Posterior cingulate gyrus (tissue), 11 donors: Measurements from ENCODE around the gene MTREX.
A peak's percentile ranks its signal among the peaks of the same experiment; 100 is the strongest.

Experiments used
- DNase-seq, 10 donors: peaks; one replicate each; pipeline versions ENCODE4 v3.0.0 to v3.0.0-alpha.2; 2020 to 2021; ENCODE audit warnings: mixed read lengths in 3 of 10
- intact Hi-C: fragments of 100-400 bp; cut with DNase I; formaldehyde crosslinking; loops from one replicate; pipeline ENCODE4 v1.15.1; 2023

MTREX gene

DNA sequence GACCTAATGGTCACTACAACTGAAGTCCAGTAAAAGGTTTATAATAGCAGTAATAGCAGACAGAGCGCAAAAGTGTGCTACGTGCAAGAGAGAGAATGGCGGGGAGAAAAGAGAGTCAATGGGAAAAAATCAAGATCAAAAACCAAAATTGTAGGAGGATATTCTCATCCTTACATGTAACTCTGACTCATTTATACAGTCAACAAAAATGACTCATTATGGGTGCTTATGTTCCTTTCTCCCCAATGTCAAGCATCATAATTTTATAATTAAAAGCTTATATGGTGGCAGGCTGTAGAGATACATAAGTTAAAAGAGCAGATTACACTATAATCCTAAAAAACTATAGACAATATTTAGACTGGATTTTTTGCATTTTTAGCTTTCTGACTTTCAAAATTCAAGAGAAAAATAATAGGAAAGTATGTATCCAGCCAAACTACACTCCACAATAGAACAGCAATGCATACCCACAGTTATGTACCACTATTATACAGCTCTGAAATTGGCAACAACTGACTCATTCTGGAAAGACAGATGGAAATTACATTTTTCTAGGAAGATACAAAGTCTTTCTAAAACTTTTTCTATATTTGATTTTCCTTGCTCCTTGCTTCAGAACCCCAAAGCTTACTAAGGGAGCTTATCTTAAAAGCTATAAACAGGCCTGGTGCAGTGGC, 148.6 kb downstream of the MTREX start:
- intact Hi-C loops, result no loop called here
- no peak for DNase-seq

GRCh38 chr5:55459572-55459971, 151.8 kb downstream of the MTREX start:
- no peak for DNase-seq
- intact Hi-C loops, result no loop called here

DNA sequence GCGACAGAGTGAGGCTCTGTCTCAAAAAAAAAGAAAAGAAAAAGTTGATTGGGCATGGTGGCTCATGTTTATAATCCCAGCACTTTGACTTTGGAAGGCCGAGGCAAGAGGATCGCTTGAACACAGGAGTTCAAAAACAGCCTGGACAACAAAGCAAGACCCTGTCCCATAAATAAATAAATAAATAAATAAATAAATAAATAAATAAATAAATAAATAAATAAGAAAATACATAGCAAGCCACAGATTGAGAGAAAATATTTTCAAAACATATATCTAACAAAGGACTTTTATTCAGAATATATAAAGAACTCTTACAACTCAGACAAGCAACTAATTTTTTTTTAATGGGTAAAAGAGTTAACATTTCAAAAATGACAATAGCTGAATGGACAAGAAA, 155.8 kb downstream of the MTREX start:
- intact Hi-C loops, result no loop called here
- peak in 1 of 10 donors; percentile 12 for DNase-seq

GRCh38 chr5:55467862-55468551, 160.2 kb downstream of the MTREX start:
- no peak for DNase-seq
- intact Hi-C loops, result no loop called here

GRCh38 chr5:55469839-55470238, 162.1 kb downstream of the MTREX start:
- intact Hi-C loops, result no loop called here
- no peak for DNase-seq

DNA sequence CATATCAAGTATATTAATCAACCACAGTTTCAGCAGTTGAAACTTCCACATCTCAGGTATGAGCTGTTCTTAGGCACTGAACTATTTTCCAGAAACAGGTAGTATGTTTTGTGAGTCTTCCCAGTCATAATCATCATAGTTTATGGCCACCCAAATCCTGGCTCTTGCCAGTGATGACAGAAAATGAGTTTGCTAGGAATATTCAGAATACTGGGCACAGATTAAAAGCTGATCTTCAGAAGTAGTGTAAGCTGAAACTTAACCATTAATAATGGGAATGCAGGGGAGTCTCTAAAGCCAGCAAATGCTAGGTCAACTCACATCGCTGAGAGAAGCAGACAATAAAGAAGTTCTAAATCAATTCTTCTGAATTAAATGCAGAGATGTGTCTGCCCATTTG, 162.5 kb downstream of the MTREX start:
- no peak for DNase-seq
- intact Hi-C loops, result no loop called here

DNA sequence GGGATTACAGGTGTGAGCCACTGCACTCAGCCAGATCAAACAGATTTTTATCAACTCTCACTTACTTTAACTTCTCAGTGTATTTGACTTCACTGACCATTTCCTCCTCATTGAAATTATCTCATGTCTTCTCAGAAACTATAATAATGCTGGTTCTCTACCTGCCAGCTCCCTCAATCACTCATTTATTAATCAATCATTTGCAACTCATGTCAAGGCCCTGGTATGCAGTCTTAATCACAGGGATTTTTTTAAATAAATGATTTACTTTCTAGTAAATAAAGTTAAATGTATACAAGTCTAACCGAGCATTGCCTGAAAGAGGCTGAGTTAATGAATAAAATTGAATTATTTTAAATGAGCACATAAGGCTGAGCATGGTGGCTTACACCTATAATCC, 163.7 kb downstream of the MTREX start:
- intact Hi-C loops, result no loop called here
- DNase-seq, result no peak

GRCh38 chr5:55472642-55473041, 164.9 kb downstream of the MTREX start:
- intact Hi-C loops, result no loop called here
- no peak for DNase-seq
